Fibroblast of skin of scalp (primary cell): ENCODE results near the gene GPHN.
"Not testable (repeated sequence)": the region's sequence is repeated elsewhere in the genome, so short reads cannot be mapped to it uniquely, and the experiment has no call there.

Experiments used
- DNase-seq: peaks from one replicate; pipeline ENCODE4 v3.0.0-alpha.2; 2013

GPHN gene

DNA sequence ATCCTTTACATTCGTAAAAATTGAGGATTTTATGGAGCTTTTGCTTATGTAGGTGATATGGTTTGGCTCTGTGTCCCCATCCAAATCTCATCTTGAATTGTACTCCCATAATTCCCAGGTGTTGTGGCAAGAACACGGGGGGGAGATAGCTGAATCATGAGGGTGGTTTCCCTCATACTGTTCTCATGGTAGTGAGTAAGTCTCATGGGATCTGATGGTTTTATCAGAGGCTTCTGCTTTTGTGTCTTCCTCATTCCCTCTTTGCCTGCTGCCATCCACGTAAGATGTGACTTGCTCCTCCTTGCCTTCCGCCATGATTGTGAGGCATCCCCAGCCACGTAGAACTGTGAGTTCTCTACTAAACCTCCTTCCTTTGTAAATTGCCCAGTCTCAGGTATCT, 5.1 kb upstream of the GPHN start:
- DNase-seq: not testable (repeated sequence)

DNA sequence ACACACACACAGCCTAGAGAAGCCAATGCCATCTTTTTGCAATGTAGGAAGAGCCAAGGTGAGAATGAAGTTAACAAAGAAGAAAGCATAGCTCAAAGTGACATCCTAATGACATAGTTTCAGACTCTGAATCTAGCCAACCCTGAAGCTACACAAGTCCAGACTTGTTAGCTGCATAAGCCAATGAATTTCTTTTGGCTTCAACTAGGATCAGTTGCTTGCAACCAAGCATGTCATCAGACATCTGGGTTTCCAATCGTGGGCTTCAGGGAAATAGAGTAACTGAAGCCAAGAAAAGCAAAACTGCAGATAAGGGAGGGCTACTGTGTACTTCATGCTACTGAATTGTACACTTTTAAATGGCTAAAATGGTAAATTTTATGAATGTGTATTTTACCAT, 4.4 kb upstream of the GPHN start:
- no peak for DNase-seq

DNA sequence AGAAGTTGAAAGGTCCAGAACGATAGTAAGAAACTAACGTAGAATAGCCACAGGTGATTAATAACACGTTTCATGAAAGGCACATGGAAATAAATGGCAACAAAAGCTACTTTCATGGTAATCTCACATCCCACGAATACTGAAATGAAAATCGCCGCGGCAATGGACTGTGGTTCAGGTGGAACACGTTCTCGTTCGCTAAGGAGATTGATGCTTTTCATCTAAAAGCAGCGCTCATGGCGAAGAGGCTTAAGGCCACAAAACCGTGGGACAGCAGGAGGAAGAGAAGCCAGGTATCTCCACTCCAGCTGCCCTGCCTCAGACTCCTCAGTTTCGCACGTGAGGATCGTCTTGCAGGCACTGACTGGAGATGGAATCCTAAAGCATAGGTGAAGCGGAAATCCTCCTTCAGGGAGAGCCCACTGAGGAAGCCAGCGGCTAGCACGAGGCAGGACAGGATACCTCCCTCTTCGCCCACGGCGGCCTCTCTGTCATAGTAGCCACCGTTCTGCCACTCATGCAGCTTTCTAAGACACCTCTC, 696 bp upstream of the GPHN start:
- DNase-seq: no peak

DNA sequence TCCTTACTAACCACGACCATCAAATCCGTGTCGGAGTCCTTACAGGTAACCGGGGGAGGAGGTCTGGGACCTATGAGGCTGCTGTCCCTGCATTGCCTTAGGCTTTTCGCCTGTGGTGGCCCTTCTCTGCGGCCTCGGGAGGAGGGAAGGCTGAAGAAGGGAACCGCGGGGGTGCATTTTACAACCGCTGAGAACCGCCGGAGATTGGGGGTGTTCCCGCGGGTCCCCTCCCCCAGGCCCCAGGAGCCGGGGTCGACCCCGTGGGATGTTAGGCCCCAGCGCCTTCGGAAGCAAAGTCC, 549 bp downstream of the GPHN start:
- DNase-seq: no peak

DNA sequence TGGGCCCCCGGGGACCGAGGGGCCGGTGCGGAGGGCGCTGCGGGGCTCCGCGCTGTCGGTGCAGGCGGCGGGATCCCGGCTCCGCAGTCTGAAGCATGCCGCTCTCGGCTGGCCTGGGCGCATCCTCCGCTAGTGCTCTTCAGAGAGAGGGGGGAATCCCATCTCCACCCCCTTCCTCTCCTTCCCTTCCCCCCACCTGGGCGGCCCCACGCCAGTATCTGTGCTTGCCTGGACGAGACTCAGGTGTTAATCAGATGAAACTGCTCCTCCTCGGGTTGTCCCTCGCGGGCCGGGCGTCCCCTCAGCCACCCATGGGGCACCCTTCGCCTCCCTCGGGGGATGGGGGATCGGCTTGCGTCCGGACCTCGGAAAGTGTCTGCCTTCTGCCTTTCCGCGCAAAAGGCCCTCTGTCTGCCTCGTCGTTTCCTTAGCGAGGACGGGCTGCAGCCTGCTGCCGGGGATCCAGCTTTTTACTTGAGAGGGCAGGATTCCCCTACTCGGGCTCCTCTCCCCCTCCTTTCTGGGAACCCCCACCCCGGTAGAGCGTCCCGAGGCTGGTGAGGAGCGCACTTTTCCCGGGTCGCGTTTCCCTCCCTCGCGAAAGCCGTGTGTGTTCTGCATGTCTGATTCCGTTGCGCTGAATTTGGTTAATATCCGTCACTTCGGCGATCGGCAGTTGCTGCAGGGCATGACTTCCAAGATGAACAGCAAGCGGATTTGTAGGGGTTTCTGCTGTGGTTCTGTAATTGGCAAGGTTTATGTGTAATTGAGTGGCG, 1.1 kb downstream of the GPHN start:
- DNase-seq: no peak

DNA sequence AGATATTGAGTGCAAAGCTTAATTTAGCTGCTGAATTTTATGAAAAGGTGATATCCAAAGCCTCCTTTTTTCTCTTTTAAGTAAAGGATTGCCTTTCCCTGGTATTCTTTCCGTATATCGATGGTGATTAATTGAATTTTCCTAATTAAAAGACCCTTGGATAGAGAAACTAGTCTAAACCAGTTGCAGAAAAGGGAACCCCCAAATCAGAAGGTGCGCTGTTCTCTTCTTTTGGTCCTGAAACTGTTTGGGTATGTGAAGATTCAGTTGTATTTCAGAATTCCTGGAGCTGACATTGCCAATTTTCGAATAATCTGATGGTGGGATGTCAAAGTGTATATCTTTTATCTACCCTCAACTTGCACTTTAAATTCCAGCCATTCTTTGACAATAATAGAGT, 1.9 kb downstream of the GPHN start:
- DNase-seq: no peak

DNA sequence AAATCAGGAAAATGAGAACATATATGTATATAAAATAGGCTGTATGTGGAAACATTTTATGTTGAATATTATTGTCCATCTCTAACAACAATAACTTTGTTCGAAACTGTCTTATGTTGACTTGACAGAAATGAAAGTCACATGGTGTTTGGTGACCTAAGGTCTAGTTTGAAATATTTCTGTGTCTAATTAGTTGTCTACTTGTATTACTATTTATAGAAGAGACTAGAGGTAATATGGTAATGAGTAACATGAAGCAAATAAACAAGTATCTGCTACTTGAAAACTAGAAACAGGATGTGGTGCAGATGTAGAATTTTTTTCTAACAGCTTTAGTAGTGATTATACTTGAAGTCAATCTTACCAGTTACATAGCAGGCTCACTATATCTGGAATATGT, 3.9 kb downstream of the GPHN start:
- DNase-seq: no peak

DNA sequence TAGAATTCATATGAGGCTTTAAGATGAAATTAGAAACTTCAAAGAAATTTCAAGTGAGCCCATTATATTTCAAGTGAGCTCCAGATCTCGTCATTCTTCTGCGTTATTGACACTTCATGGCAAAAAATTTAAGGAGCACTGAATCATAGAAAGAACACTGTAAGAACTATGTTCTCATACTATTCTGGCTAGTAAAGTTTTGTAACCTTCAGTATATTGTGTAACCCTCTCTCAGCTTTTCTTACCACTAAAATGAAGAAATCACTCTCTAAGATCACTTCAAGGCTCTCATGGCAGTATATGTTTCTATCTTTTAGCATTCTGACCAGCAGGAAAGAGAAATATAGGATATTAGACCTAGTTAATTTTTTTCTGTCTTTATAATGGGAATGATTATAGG, 6.3 kb downstream of the GPHN start:
- DNase-seq: no peak

DNA sequence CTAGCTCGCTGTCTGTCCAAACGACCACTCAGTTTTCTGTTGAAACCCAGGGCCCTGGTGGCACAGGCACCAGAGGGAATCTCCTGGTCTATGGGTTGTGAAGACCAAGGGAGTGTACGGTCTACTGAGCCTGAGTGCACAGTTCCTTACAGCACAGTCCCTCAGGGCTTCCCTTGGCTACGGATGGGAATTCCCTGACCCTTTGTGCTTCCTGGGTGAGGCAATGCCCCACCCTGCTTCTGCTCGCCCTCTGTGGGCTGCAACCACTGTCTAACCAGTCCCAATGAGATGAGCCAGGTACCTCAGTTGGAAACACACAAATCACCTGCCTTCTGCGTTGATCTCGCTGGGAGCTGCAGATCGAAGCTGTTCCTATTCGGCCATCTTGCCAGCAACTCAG, 22.6 kb downstream of the GPHN start:
- no peak for DNase-seq

DNA sequence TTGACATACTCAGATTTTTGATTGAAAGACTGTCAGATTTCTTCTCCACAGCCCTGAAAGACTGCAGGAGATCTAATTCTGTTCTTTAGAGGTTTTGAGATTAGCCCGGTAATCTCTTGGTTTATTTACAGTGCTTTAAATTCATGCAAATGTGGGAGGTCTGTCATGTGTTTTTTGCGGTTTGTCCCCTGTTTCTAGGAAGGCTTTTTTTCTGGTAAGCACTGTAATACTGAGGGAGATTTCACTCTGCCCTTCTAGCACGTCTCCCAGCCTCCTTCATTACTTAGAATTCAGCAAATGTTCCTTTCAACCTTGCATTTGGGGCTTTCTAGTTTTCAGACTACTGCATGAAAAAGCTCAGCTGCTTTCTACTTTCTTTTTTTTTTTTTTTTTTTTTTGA, 31.1 kb downstream of the GPHN start:
- no peak for DNase-seq

DNA sequence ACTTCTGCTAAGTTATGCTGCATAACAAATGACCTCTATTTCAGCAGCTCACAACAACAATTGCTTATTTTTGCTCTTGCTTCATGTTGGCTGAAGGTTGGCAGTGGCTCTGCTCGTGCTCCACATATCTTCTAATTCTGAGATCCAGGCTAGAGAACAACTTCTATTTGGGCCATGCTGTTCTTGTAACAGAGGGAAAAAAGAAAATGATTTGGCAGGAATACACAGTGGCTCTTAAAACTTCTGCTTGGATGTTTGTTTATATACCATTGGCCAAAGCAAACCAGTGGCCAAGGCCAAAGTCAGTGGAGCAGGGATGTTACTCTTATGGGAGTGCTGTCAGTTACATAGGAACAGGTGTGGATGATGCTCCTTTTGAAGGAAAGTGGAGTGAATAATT, 32.1 kb downstream of the GPHN start:
- no peak for DNase-seq

DNA sequence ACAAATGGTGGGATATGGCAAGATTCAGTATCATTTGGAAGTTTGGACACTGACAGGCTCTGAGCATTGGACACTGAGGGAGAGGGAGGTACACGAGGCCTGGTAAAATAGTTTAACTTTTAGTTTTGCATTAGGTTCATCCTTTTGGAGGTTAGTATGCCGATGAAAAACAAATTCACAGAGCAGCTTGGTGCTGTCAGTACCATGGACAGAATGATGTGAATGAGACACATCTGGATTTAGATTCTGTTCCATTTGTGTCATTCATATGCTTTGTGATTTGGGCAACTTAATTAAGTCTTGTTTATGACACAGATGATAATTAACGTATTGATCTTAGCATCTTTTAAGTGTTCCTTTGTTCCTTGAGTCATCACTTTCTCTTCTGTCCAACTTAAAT, 33.7 kb downstream of the GPHN start:
- DNase-seq: no peak

DNA sequence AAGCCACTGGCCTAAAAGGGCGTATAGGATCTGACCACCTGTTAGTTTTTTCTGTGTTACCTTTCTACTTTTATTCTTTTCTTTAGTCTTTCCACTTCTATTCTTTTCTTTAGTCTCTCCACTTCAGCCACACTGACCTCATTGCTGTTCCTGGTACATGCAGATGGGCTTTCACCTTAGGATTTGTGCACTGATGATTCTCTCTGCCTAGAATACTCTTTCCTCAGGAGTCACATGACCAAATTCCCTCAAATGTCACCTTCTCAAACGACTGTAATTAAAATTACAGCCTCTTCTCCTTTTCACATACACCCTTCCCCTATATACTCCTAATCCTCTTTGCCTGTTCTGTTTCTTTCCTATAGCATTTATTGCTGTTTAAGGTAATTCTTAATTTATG, 36.0 kb downstream of the GPHN start:
- DNase-seq: no peak

DNA sequence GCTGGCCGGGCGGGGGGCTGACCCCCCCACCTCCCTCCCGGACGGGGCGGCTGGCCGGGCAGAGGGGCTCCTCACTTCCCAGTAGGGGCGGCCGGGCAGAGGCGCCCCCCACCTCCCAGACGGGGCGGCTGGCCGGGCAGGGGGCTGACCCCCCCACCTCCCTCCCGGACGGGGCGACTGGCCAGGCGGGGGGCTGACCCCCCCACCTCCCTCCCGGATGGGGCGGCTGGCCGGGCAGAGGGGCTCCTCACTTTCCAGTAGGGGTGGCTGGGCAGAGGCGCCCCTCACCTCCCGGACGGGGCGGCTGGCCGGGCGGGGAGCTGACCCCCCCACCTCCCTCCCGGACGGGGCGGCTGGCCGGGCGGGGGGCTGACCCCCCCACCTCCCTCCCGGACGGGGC, 37.2 kb downstream of the GPHN start:
- DNase-seq: not testable (repeated sequence)

DNA sequence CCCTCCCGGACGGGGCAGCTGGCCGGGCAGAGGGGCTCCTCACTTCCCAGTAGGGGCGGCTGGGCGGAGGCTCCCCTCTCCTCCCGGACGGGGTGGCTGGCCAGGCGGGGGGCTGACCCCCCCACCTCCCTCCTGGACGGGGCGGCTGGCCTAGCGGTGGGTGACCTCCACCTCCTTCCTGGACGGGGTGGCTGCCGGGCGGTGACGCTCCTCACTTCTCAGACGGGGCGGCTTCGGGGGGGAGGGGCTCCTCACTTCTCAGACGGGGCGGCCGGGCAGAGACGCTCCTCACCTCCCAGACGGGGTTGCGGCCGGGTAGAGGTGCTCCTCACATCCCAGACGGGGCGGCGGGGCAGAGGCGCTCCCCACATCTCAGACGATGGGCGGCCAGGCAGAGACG, 37.8 kb downstream of the GPHN start:
- not testable (repeated sequence) for DNase-seq

DNA sequence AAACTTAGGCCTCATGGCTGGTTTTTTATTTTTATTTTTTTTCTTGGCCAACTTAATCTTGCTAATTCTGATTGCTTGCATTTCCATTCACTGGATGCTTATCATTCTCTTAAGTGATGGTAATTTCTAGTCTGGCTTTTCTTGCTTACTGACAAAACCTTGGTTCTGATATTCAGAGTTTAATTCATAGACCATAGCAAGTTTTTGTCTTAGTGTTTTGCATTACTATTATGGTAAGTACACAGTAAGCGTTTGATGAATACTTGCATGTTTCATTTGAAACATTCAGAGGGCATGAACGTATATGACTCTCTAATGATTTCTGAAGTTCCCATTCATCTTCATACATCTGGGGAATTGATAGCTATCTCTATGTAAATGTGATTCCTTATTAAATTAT, 55.8 kb downstream of the GPHN start:
- no peak for DNase-seq

DNA sequence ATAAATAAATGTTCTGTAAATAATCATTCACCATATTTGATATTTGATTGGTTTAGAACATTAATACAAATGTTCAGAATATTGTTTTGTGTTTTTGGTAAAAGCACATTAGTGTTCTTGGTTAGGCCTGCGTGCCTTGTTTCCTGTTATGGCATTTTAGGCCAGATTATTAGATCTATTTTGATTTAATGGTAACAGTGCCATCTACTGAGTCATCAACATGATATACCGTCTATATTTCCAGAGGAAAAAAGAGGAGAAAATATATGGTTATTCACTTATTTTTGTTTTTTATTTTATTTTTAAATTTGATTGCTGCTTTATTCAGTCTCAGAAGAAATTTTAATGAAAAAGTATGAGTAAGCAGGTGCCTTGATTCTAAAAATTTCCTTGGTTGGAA, 60.3 kb downstream of the GPHN start:
- DNase-seq: no peak

DNA sequence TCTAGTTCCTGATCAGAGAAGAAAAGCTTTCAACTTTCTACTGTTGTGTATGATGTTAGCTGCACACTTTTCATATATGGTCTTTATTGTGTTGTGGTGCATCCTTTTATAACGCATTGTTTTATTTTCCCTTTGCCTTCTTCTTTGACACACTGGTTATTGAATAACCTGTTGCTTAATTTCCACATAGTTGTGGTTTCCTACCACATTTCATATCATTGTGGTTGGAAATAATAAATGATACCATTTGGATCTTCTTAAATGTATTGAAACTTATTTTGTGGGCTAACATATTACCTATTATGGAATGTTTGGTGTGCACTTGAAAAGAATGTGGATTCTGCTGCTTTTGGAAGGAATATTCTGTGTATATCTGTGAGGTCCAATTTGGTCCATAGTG, 64.9 kb downstream of the GPHN start:
- DNase-seq: no peak

DNA sequence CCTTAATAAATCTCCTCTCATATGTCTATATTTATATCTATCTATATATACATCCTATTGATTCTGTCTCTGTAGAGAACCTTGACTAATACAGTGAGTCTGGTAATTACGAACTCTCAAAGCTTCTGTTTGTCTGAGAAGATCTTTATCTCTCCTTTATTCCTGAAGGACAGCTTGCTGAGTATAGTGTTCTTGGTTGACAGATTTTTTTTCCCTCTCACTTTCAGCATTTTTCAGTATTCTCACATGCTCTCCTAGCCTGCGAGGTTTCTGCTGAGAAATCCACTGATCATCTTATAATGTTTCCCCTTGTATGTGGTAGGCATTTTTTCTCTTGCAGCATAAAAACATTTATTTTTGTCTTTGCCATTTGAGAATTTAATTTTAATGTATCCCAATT, 67.1 kb downstream of the GPHN start:
- DNase-seq: no peak

DNA sequence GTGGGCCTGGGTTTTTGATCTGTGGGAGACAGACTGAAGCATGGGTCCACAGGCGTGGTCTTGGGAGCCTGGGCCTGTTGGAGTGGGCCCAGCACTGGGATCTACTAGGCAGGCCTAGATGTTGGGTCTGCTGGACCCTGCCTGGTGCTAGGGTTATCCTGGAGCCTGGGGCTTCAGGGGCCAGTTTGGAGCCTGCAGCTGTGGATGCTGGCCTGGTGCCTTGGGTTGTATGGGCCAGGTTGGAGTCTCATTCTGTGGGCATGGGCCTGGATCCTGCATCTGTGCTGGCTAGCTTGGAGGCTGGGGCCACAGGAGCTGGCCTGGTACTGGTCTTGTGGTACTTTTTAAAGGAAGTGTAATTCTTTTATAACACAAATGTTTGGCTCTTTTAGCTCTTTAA, 68.0 kb downstream of the GPHN start:
- no peak for DNase-seq

DNA sequence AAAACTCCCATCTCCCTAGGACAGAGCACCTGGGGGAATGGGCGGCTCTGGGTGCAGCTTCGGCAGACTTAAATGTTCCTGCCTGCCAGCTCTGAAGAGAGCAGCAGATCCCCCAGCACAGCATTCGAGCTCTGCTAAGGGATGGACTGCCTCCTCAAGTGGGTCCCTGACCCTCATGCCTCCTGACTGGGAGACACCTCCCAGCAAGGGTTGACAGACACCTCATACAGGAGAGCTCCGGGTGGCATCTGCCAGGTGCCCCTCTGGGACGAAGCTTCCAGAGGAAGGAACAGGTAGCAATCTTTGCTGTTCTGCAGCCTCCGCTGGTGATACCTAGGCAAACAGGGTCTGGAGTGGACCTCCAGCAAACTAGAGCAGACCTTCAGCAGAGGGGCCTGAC, 79.8 kb downstream of the GPHN start:
- DNase-seq: not testable (repeated sequence)

DNA sequence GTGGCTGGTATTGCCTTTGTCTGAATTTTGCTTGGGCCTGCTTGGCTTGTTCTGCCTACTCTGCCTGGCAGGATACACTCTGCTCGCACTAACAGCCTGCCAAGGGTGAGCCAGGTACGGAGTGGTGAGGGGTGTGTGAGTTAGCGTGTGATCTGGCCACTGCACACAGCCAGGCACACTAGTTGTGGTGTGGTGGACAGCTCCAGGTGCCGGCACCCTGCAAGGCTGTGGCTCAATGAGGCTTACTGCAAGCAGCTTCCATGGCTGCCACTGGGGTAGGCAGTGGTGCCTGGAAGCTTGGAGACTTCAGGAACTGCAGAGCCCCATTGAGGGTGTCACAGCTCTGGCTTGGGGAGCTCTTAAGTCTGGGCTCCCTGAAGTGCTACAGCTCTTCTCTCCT, 87.4 kb downstream of the GPHN start:
- DNase-seq: no peak

DNA sequence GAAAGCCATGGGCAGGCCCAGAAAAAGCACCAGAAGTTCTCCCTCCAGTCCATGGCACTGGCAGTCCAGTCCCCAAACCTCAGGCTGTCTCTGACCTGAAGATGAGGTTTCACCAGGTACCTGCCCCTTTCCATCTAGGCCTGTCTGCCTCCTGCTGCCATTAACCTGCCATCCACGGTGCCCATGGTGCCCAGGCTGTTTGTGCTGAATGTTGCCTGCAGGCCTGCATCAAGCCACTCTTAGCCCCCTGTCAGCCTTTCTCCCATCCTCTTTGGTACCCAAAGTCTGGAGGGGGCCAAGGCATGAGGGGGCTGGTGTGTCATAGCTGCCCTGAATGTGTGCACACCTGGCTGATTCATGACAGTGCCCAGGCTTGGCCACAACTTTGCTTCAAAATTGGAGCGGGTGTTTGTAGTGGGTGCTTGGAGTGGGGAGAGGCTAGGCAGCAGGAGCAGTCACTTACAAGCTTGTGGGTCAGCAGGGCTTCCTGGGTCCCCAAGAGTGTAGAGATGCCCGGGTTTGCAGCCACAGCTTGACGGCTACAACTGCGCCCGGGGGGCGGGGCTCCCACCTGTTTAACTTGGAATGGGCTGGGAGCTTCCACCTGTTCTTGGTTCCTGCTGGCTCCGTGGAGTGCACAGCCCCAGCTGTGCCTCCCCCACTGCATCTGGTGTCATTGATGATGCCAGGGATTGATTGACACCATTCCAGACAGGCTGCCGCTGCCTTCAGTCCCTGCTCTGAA, 88.5 kb downstream of the GPHN start:
- DNase-seq: no peak

DNA sequence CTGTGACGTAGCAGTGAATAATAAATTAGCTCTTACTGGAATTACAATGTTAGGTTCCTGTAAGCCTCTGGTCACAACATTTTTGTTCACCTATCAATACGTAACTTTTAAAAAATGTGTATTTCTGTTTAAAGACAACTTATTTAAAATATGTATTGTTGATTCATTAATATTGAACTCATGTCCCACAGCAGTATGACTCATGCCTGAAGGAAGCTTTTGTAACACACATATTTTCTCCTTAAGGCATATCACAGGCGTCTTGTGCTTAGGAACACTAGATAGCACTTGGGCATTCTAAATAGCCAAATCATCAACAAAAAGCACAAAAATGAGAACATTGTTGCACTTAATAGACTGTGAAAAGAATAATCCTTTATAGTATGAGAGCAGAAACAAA, 92.5 kb downstream of the GPHN start:
- peak; percentile 24 for DNase-seq
